ENCODE measurements around the gene CDH24. TPM values are rescaled to one million over a fixed set of nuclear protein-coding genes. Genes with fewer than 3 reads are reported as not detected.

Gene CDH24
- total and polyA plus RNA-seq, 2 experiments from 2014 or later = 4.4 to 17.8 TPM

GRCh38 chr14:23047034-23047634 lies 10.2 kb downstream of the CDH24 start (continued):
- TF ChIP-seq, protein P1, sequence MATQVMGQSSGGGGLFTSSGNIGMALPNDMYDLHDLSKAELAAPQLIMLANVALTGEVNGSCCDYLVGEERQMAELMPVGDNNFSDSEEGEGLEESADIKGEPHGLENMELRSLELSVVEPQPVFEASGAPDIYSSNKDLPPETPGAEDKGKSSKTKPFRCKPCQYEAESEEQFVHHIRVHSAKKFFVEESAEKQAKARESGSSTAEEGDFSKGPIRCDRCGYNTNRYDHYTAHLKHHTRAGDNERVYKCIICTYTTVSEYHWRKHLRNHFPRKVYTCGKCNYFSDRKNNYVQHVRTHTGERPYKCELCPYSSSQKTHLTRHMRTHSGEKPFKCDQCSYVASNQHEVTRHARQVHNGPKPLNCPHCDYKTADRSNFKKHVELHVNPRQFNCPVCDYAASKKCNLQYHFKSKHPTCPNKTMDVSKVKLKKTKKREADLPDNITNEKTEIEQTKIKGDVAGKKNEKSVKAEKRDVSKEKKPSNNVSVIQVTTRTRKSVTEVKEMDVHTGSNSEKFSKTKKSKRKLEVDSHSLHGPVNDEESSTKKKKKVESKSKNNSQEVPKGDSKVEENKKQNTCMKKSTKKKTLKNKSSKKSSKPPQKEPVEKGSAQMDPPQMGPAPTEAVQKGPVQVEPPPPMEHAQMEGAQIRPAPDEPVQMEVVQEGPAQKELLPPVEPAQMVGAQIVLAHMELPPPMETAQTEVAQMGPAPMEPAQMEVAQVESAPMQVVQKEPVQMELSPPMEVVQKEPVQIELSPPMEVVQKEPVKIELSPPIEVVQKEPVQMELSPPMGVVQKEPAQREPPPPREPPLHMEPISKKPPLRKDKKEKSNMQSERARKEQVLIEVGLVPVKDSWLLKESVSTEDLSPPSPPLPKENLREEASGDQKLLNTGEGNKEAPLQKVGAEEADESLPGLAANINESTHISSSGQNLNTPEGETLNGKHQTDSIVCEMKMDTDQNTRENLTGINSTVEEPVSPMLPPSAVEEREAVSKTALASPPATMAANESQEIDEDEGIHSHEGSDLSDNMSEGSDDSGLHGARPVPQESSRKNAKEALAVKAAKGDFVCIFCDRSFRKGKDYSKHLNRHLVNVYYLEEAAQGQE (IDR thresholded peaks at IDR 0.05; ENCODE audit: unreplicated experiment) = no peak
- TF ChIP-seq POLR2AphosphoS5 (IDR thresholded peaks at IDR 0.05; ENCODE audit: low read depth) (no peak), EZH2phosphoT487 (IDR thresholded peaks at IDR 0.05; ENCODE audit: unreplicated experiment) (no peak), CREB1 (CRISPR knock-in tag; IDR thresholded peaks at IDR 0.05; ENCODE audit: low read depth) (no peak)
- TF ChIP-seq, protein P2, sequence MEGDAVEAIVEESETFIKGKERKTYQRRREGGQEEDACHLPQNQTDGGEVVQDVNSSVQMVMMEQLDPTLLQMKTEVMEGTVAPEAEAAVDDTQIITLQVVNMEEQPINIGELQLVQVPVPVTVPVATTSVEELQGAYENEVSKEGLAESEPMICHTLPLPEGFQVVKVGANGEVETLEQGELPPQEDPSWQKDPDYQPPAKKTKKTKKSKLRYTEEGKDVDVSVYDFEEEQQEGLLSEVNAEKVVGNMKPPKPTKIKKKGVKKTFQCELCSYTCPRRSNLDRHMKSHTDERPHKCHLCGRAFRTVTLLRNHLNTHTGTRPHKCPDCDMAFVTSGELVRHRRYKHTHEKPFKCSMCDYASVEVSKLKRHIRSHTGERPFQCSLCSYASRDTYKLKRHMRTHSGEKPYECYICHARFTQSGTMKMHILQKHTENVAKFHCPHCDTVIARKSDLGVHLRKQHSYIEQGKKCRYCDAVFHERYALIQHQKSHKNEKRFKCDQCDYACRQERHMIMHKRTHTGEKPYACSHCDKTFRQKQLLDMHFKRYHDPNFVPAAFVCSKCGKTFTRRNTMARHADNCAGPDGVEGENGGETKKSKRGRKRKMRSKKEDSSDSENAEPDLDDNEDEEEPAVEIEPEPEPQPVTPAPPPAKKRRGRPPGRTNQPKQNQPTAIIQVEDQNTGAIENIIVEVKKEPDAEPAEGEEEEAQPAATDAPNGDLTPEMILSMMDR (conservative IDR thresholded peaks at IDR 0.05; ENCODE audit: low read depth in 2 of 2) = no peak

GRCh38 chr14:23045419-23046357 lies 11.6 kb downstream of the CDH24 start:
- DNase-seq (ENCODE audit: low spot score) (no peak), ATAC-seq (no peak)
- Histone ChIP-seq H3K79me2 (replicated peaks; ENCODE audit: insufficient read depth) (no peaks in the 10 kb centered on the region), H3K27ac (ENCODE audit: low read depth) (no peak overlapping the region), H4K20me1 (replicated peaks; ENCODE audit: insufficient read depth) (no peaks in the 10 kb centered on the region), H3K36me3 (ENCODE audit: insufficient read depth) (no peaks in the 10 kb centered on the region), H3K4me1 (ENCODE audit: insufficient read depth) (no peaks in the 10 kb centered on the region), H3K27me3 (ENCODE audit: insufficient read depth) (no peaks in the 10 kb centered on the region), H3K4me3 (no peak overlapping the region), H3F3A (replicated peaks; ENCODE audit: low read depth) (no peaks in the 10 kb centered on the region), H3K4me2 (no peak overlapping the region), H2AFZ (no peak overlapping the region), H3K9me2 (ENCODE audit: insufficient read depth) (no peaks in the 10 kb centered on the region)
- H3K4me1 Mint-ChIP-seq = peaks cover 20% of the 10 kb centered on the region
- H3K36me3 Mint-ChIP-seq (ENCODE audit: low read depth) = peaks cover 15% of the 10 kb centered on the region
- no peaks in the 10 kb centered on the region; the same call in 2 of the 3 replicates for H3K9me3 Mint-ChIP-seq
- H3K4me3 Mint-ChIP-seq = no peak overlapping the region
- H3K27me3 Mint-ChIP-seq (ENCODE audit: insufficient read depth, low read depth, poor library complexity) = peaks cover 17% of the 10 kb centered on the region
- H3K27ac Mint-ChIP-seq = no peak overlapping the region
- TF ChIP-seq ZNF462 (CRISPR knock-in tag; IDR thresholded peaks at IDR 0.05) (no peak), ZNF331 (CRISPR knock-in tag; IDR thresholded peaks at IDR 0.05; ENCODE audit: low read depth) (no peak), ETS1 (IDR thresholded peaks at IDR 0.05) (no peak), ZNF114 (CRISPR knock-in tag; IDR thresholded peaks at IDR 0.05) (no peak), STAT1 (IDR thresholded peaks at IDR 0.05; ENCODE audit: unreplicated experiment) (no peak)
